ENCODE measurements around the gene TESMIN.

DNA sequence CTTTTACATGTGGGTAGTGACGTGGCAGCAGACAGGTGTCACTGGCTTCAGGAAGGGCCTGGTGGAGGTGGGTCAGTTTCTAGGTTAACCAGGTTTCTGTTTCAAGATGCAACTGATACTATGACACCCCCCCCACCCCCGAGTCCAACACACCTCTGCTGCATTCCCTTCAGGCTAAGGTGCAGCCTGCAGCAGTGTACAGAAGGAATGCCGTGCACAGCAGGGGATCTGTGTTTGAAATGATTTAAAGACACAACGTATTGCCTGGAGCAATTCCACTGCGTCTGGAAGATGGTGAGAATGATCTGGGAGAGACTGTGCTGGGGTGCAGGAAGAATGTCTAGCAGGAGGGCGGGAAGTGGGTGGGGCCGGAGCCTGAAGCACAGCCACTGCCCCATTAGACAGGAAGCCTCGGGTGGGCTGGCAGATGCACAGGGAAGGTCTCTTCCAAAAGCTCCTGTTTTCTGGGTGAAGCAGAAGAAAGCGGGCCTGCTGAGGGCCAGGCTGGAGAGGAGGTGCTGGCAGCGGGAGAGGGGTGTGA, 11.9 kb upstream of the TESMIN start:
- TF ChIP-seq EZH2 (IDR thresholded peaks at IDR 0.05; ENCODE audit: insufficient read depth, poor library complexity, severe bottlenecking) (no peak), EZH2phosphoT487 (IDR thresholded peaks at IDR 0.05; ENCODE audit: insufficient read depth, low read depth) (no peak)

All from GM23248 (cell line).